ENCODE results near the gene AR. TPM values are rescaled to one million over a fixed set of nuclear protein-coding genes. Genes with fewer than 3 reads are reported as not detected.

The AR gene
- total and polyA plus RNA-seq, 2 donors (not counting 1 experiment from before 2014, with no cell fraction given): not detected

- no peak for ATAC-seq (ENCODE audit: low read depth)
- Mint-ChIP-seq H3K27me3 (no peaks in the 10 kb centered on the region), H3K4me1 (no peaks in the 10 kb centered on the region), H3K9me3 (ENCODE audit: insufficient read depth) (peaks cover 2% of the 10 kb centered on the region), H3K4me3 (no peak overlapping the region), H3K27ac (no peak overlapping the region)
- Histone ChIP-seq H3K4me1 (ENCODE audit: control insufficient read depth in 2 of 2, insufficient read depth in 2 of 2, low read length in 2 of 2) (no peaks in the 10 kb centered on the region), H3K9ac (ENCODE audit: low read length) (no peak overlapping the region), H3K27me3 (replicated peaks in 1 of 4; ENCODE audit: control extremely low read depth in 1 of 4, control insufficient read depth in 3 of 4, insufficient read depth in 4 of 4, low read length in 3 of 4) (no peaks in the 10 kb centered on the region), H4K20me1 (ENCODE audit: control insufficient read depth, insufficient read depth, low read length, poor library complexity, severe bottlenecking) (no peaks in the 10 kb centered on the region), H3K4me3 (ENCODE audit: control extremely low read depth in 1 of 5, extremely low read depth in 1 of 5, insufficient read depth in 1 of 5, low read depth in 2 of 5, low read length in 4 of 5) (no peak overlapping the region), H3K27ac (ENCODE audit: low read length in 2 of 2) (no peak overlapping the region), H3K9me3 (ENCODE audit: control extremely low read depth in 1 of 3, control insufficient read depth in 2 of 3, insufficient read depth in 1 of 3, low read length in 2 of 3) (no peaks in the 10 kb centered on the region), H3K4me2 (replicated peaks; ENCODE audit: low read depth, low read length, poor library complexity, severe bottlenecking) (no peak overlapping the region), H3K79me2 (ENCODE audit: control insufficient read depth, insufficient read depth, low read length) (no peaks in the 10 kb centered on the region), H2AFZ (ENCODE audit: insufficient read depth, low read depth, low read length, poor library complexity, severe bottlenecking) (no peak overlapping the region), H3K36me3 (replicated peaks in 1 of 2; ENCODE audit: control extremely low read depth in 1 of 2, control insufficient read depth in 1 of 2, extremely low read depth in 1 of 2, insufficient read depth in 2 of 2, low read length in 1 of 2) (no peaks in the 10 kb centered on the region)
- ChIA-PET POLR2A (no interaction called here), CTCF (no interaction called here)
- intact Hi-C loops (cut with micrococcal nuclease): no loop called here
- no CpG with 5 or more reads among the region's 4 CpGs for WGBS (ENCODE audit: insufficient coverage)
- DNase-seq: no peak
- TF ChIP-seq CTCF (IDR thresholded peaks at IDR 0.05) (no peak), EZH2 (IDR thresholded peaks at IDR 0.05; ENCODE audit: borderline replicate concordance, insufficient read depth, low read depth, low read length, poor library complexity, severe bottlenecking) (no peak)
These were observed 38.6 kb downstream of the AR start for GRCh38 chrX:67582436-67582835.

- Mint-ChIP-seq H3K9me3 (ENCODE audit: insufficient read depth) (no peaks in the 10 kb centered on the region), H3K27ac (no peak overlapping the region), H3K4me3 (no peak overlapping the region), H3K4me1 (no peaks in the 10 kb centered on the region), H3K27me3 (no peaks in the 10 kb centered on the region)
- TF ChIP-seq CTCF (IDR thresholded peaks at IDR 0.05): no peak
- TF ChIP-seq EZH2 (IDR thresholded peaks at IDR 0.05; ENCODE audit: borderline replicate concordance, insufficient read depth, low read depth, low read length, poor library complexity, severe bottlenecking): no peak
- ChIA-PET POLR2A (no interaction called here), CTCF (no interaction called here)
- no peaks in the 10 kb centered on the region for H4K20me1 ChIP-seq (ENCODE audit: control insufficient read depth, insufficient read depth, low read length, poor library complexity, severe bottlenecking)
- H3K79me2 ChIP-seq (ENCODE audit: control insufficient read depth, insufficient read depth, low read length): no peaks in the 10 kb centered on the region
- WGBS (ENCODE audit: insufficient coverage): no CpG with 5 or more reads among the region's 1 CpG
- intact Hi-C loops (cut with micrococcal nuclease): no loop called here
- no peak overlapping the region for H3K27ac ChIP-seq (ENCODE audit: low read length in 2 of 2)
- H3K36me3 ChIP-seq (replicated peaks in 1 of 2; ENCODE audit: control extremely low read depth in 1 of 2, control insufficient read depth in 1 of 2, extremely low read depth in 1 of 2, insufficient read depth in 2 of 2, low read length in 1 of 2): no peaks in the 10 kb centered on the region
- H3K27me3 ChIP-seq (replicated peaks in 1 of 4; ENCODE audit: control extremely low read depth in 1 of 4, control insufficient read depth in 3 of 4, insufficient read depth in 4 of 4, low read length in 3 of 4): no peaks in the 10 kb centered on the region
- no peak overlapping the region for H3K4me3 ChIP-seq (ENCODE audit: control extremely low read depth in 1 of 5, extremely low read depth in 1 of 5, insufficient read depth in 1 of 5, low read depth in 2 of 5, low read length in 4 of 5)
- H3K9ac ChIP-seq (ENCODE audit: low read length): no peak overlapping the region
- no peaks in the 10 kb centered on the region for H3K9me3 ChIP-seq (ENCODE audit: control extremely low read depth in 1 of 3, control insufficient read depth in 2 of 3, insufficient read depth in 1 of 3, low read length in 2 of 3)
- DNase-seq (no peak), ATAC-seq (ENCODE audit: low read depth) (no peak)
- no peak overlapping the region for H3K4me2 ChIP-seq (replicated peaks; ENCODE audit: low read depth, low read length, poor library complexity, severe bottlenecking)
- H2AFZ ChIP-seq (ENCODE audit: insufficient read depth, low read depth, low read length, poor library complexity, severe bottlenecking): no peak overlapping the region
- no peaks in the 10 kb centered on the region for H3K4me1 ChIP-seq (ENCODE audit: control insufficient read depth in 2 of 2, insufficient read depth in 2 of 2, low read length in 2 of 2)
These were observed 39.4 kb downstream of the AR start for GRCh38 chrX:67583171-67583570.

Measured in B cell (primary cell).